Upper lobe of left lung (tissue), 6 donors: ENCODE data around the gene GBF1. TPM values are rescaled to one million over a fixed set of nuclear protein-coding genes. Genes with fewer than 3 reads are reported as not detected.

Source experiments
- ATAC-seq, 2 donors: fragments of 200-7000 bp; cut with Tn5 transposase; one replicate each; pipeline ENCODE4 v1.9.1; 2022; ENCODE audit warnings: mild to moderate bottlenecking in 2 of 2, moderate library complexity in 2 of 2; ENCODE audit not compliant: low FRiP score in 2 of 2
- DNase-seq, 2 donors: peaks; one replicate each; pipeline ENCODE4 v3.0.0-alpha.2; 2019 to 2020
- H3K27ac ChIP-seq, 4 donors: fragments of 200-600 bp; sonication (generic); one replicate each; pipeline ENCODE4 v1.5.1; 2016 to 2019
- H3K27me3 ChIP-seq, 4 donors: fragments of 200-600 bp; sonication (generic); one replicate each; pipeline ENCODE4 v1.5.1; 2017 to 2019
- H3K36me3 ChIP-seq, 4 donors: fragments of 200-600 bp; sonication (generic); one replicate each; pipeline ENCODE4 v1.5.1; 2016 to 2019
- H3K4me1 ChIP-seq, 4 donors: fragments of 200-600 bp; sonication (generic); one replicate each; pipeline ENCODE4 v1.5.1; 2018 to 2019
- H3K4me3 ChIP-seq, 4 donors: fragments of 200-600 bp; sonication (generic); one replicate each; pipeline ENCODE4 v1.5.1; 2017 to 2019; ENCODE audit warnings: mild to moderate bottlenecking in 2 of 4, moderate library complexity in 1 of 4
- H3K9me3 ChIP-seq, 4 donors: fragments of 200-600 bp; sonication (generic); one replicate each; pipeline ENCODE4 v1.5.1; 2018 to 2019
- CTCF ChIP-seq, 6 experiments: fragments of 450-650 bp in 4 of 6; fragments of 200-600 bp in 2 of 6; sonication (generic) in 2 of 6; IDR thresholded peaks; one replicate each; pipeline ENCODE4 v1.5.1; 2016 to 2019; ENCODE audit warnings: antibody characterized with exemption in 6 of 6
- EP300 ChIP-seq, 4 donors: sonication (generic); formaldehyde crosslinking; IDR thresholded peaks; one replicate each; pipeline ENCODE4 v1.5.1; 2017; ENCODE audit warnings: antibody characterized with exemption in 4 of 4, control low read depth in 2 of 4
- POLR2A ChIP-seq, 4 donors: fragments of 450-650 bp; IDR thresholded peaks; one replicate each; pipeline ENCODE4 v1.5.1; 2016 to 2017; ENCODE audit warnings: antibody characterized with exemption in 4 of 4, mild to moderate bottlenecking in 2 of 4
- POLR2AphosphoS5 ChIP-seq, 2 donors: sonication (generic); formaldehyde crosslinking; IDR thresholded peaks; one replicate each; pipeline ENCODE4 v1.5.1; 2017; ENCODE audit warnings: antibody characterized with exemption in 2 of 2
- WGBS, 2 donors: methylation state at CpG; one replicate each; pipeline ENCODE4 v1.1.5; 2017 to 2018; 5-methylcytosine and 5-hydroxymethylcytosine counted together
- total RNA-seq, 6 donors: library from RNA; depleted of rRNA in 4 of 6; stranded (reverse); fragments of >200 nt in 4 of 6; gene quantifications; one replicate each; pipeline versions ENCODE4 v1.1.0 to v1.2.1, GENCODE V29; 2016 to 2021
- donor health status: DM: no; HTN: no; CAD: no; lungs with moderate emphysema.
- donor health status: DM: no; HTN: yes; CAD: no; lungs with severe emphysema.

Gene GBF1
- total RNA-seq, 6 donors from 2014 or later, result 36.7 to 59.7 (median 44.4) TPM

GRCh38 chr10:102412293-102412692 is 167.0 kb downstream of the GBF1 start:
- WGBS, 2 donors, result 84 to 97% methylated on average over 7 to 10 of the region's 10 CpGs
- Histone ChIP-seq H3K27me3 (peaks cover 0 to 47% (median 26%) of the 10 kb centered on the region in 4 donors), H3K4me1 (peaks cover 15 to 25% (median 19%) of the 10 kb centered on the region in 4 donors), H3K9me3 (no peaks in the 10 kb centered on the region), H3K36me3 (no peaks in the 10 kb centered on the region), H3K27ac (no peak overlapping the region), H3K4me3 (no peak overlapping the region)
- ATAC-seq (no peak), DNase-seq (no peak)
- TF ChIP-seq POLR2AphosphoS5 (IDR thresholded peaks at IDR 0.05) (no peak), EP300 (IDR thresholded peaks at IDR 0.05) (no peak), POLR2A (IDR thresholded peaks at IDR 0.05) (no peak), CTCF (IDR thresholded peaks at IDR 0.05) (no peak)

GRCh38 chr10:102413053-102413705 is 167.8 kb downstream of the GBF1 start:
- 18 to 23% methylated on average over 5 of the region's 5 CpGs for WGBS, 2 donors
- no peak overlapping the region for H3K27ac ChIP-seq
- no peaks in the 10 kb centered on the region for H3K36me3 ChIP-seq
- DNase-seq (no peak), ATAC-seq (no peak)
- peaks cover 0 to 42% (median 22%) of the 10 kb centered on the region in 4 donors for H3K27me3 ChIP-seq
- peaks cover 15 to 25% (median 19%) of the 10 kb centered on the region in 4 donors for H3K4me1 ChIP-seq
- no peak overlapping the region for H3K4me3 ChIP-seq
- H3K9me3 ChIP-seq, result no peaks in the 10 kb centered on the region
- no peak for TF ChIP-seq EP300 (IDR thresholded peaks at IDR 0.05)
- no peak for TF ChIP-seq POLR2AphosphoS5 (IDR thresholded peaks at IDR 0.05)
- TF ChIP-seq CTCF (IDR thresholded peaks at IDR 0.05), result no peak

- DNase-seq (peak in 1 of 2 donors; percentile 60), ATAC-seq (no peak)
- Histone ChIP-seq H3K27ac (no peak overlapping the region), H3K4me1 (peaks cover 10 to 21% (median 17%) of the 10 kb centered on the region in 4 donors), H3K9me3 (no peaks in the 10 kb centered on the region), H3K4me3 (no peak overlapping the region), H3K36me3 (no peaks in the 10 kb centered on the region), H3K27me3 (peaks cover 0 to 49% (median 19%) of the 10 kb centered on the region in 4 donors)
- WGBS, 2 donors, result 77 to 78% methylated on average over 11 to 16 of the region's 16 CpGs
- no peak for TF ChIP-seq POLR2AphosphoS5 (IDR thresholded peaks at IDR 0.05)
These were observed 168.7 kb downstream of the GBF1 start for GRCh38 chr10:102413806-102414561.

GRCh38 chr10:102414749-102415148 is 169.4 kb downstream of the GBF1 start:
- ATAC-seq (no peak), DNase-seq (peak in 1 of 2 donors; percentile 73)
- H3K36me3 ChIP-seq, result no peaks in the 10 kb centered on the region
- H3K27ac ChIP-seq, result no peak overlapping the region
- H3K4me1 ChIP-seq, result peaks cover 13 to 22% (median 20%) of the 10 kb centered on the region in 4 donors
- TF ChIP-seq POLR2AphosphoS5 (IDR thresholded peaks at IDR 0.05) (no peak), EP300 (IDR thresholded peaks at IDR 0.05) (no peak), CTCF (IDR thresholded peaks at IDR 0.05) (no peak), POLR2A (IDR thresholded peaks at IDR 0.05) (no peak)
- no peaks in the 10 kb centered on the region for H3K9me3 ChIP-seq
- peaks cover 0 to 48% (median 15%) of the 10 kb centered on the region in 4 donors for H3K27me3 ChIP-seq
- no peak overlapping the region for H3K4me3 ChIP-seq
- 30 to 33% methylated on average over 11 to 20 of the region's 20 CpGs for WGBS, 2 donors

- no peak for ATAC-seq
- H3K27ac ChIP-seq, result no peak overlapping the region
- DNase-seq, result no peak
- H3K4me1 ChIP-seq, result peaks cover 16 to 18% (median 17%) of the 10 kb centered on the region in 4 donors
- no peaks in the 10 kb centered on the region for H3K36me3 ChIP-seq
- TF ChIP-seq POLR2A (IDR thresholded peaks at IDR 0.05) (no peak), CTCF (IDR thresholded peaks at IDR 0.05) (no peak), POLR2AphosphoS5 (IDR thresholded peaks at IDR 0.05) (no peak)
- H3K9me3 ChIP-seq, result peaks cover 0 to 3% (median 0%) of the 10 kb centered on the region in 4 donors
- WGBS, 2 donors, result 53 to 70% methylated on average over 3 to 9 of the region's 9 CpGs
- H3K27me3 ChIP-seq, result peaks cover 0 to 32% (median 6%) of the 10 kb centered on the region in 4 donors
- no peak overlapping the region for H3K4me3 ChIP-seq
These were observed 171.0 kb downstream of the GBF1 start for GRCh38 chr10:102416283-102416682.
